H1 (cell line): ENCODE results near the gene BTRC. TPM values are rescaled to one million over a fixed set of nuclear protein-coding genes. Genes with fewer than 3 reads are reported as not detected.

Source experiments
- BCL11A ChIP-seq, 2 experiments: IDR thresholded peaks; one replicate each; pipeline ENCODE4 v1.6.1; 2011; ENCODE audit warnings: low read depth in 2 of 2, low read length in 2 of 2, mild to moderate bottlenecking in 2 of 2
- CEBPB ChIP-seq: IDR thresholded peaks from 2 replicates; pipeline ENCODE4 v1.6.1; 2012; ENCODE audit warnings: low read depth, low read length
- HDAC2 ChIP-seq, 2 experiments: fragments of 300-600 bp in 1 of 2; sonication (generic) in 1 of 2; IDR thresholded peaks; 2 replicates each; pipeline ENCODE4 v1.6.1; 2011 to 2012; ENCODE audit warnings: low read depth in 2 of 2, low read length in 2 of 2, mild to moderate bottlenecking in 2 of 2, moderate library complexity in 2 of 2, borderline replicate concordance in 1 of 2, inconsistent platforms in 1 of 2
- NANOG ChIP-seq: IDR thresholded peaks from 2 replicates; pipeline ENCODE4 v1.6.1; 2011; ENCODE audit warnings: low read length, low read depth, mild to moderate bottlenecking, inconsistent platforms; ENCODE audit not compliant: insufficient read depth, poor library complexity, severe bottlenecking
- SP1 ChIP-seq: IDR thresholded peaks from 2 replicates; pipeline ENCODE4 v1.6.1; 2011; ENCODE audit warnings: low read depth, low read length
- polyA plus RNA-seq, 7 experiments: library from polyadenylated mRNA; depleted of rRNA in 3 of 7; stranded (reverse) in 5 of 7; unstranded in 2 of 7; fragments of >200 nt in 5 of 7; fragments of 200-250 nt in 2 of 7; gene quantifications; 1 replicate in 5 of 7; 2 replicates in 1 of 7; 4 replicates in 1 of 7; pipeline versions ENCODE4 v1.2.1 to v1.2.3, GENCODE V29; 2011 to 2013; ENCODE audit warnings: missing spikeins in 2 of 7, mixed read lengths in 2 of 7
- total RNA-seq: library from RNA; stranded (reverse); fragmentation: NEBNext Ultra II Directional; extraction: Animal tissue kit (Norgen Biotek cat#: 25700); gene quantifications from 2 replicates; pipeline ENCODE4 v1.2.1, GENCODE V29; 2021

The BTRC gene
- total and polyA plus RNA-seq, 2 of the 8 experiments (the other 6 are each of a cell fraction or from before 2014, with no cell fraction given) = 9.9 to 24.7 TPM

DNA sequence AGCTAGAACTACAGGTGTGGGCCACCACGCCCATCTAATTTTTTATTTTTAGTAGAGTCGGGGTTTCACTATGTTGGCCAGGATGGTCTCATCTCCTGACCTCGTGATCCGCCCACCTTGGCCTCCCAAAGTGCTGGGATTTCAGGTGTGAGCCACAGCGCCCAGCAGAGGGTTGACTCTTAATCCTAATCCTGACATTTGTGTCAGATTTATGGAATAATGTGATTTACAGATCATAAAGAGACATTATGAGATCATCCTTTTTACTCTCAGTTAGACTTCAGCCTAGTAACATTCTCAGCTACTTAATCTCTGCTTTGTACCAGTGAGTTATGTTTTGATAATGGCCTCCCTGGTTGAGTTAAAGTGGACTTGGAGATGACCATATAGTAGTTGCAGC, 2.2 kb downstream of the BTRC start (continued):
- TF ChIP-seq BCL11A (IDR thresholded peaks at IDR 0.05; ENCODE audit: low read depth in 2 of 2, low read length in 2 of 2) (no peak), SP1 (no peak), CEBPB (no peak), NANOG (no peak), HDAC2 (IDR thresholded peaks at IDR 0.05; ENCODE audit: borderline replicate concordance in 1 of 2, low read depth in 2 of 2, low read length in 2 of 2) (no peak)
